ENCODE measurements around the gene SLC33A1. TPM values are rescaled to one million over a fixed set of nuclear protein-coding genes. Genes with fewer than 3 reads are reported as not detected.

Gene SLC33A1
- total and polyA plus RNA-seq, 4 donors: 13.8 to 75.2 (median 27.0) TPM

GRCh38 chr3:155809181-155809580 lies 45.0 kb downstream of the SLC33A1 start:
- Histone ChIP-seq H3K9me3 (ENCODE audit: control insufficient read depth in 4 of 4, low read length in 3 of 4) (no peaks in the 10 kb centered on the region), H3K4me3 (ENCODE audit: low read depth in 1 of 3, low read length in 3 of 3) (no peak overlapping the region), H3K27me3 (ENCODE audit: control insufficient read depth in 4 of 4, insufficient read depth in 4 of 4, low read length in 3 of 4) (no peaks in the 10 kb centered on the region), H3K4me1 (ENCODE audit: control insufficient read depth in 4 of 4, insufficient read depth in 4 of 4, low read length in 3 of 4) (peaks cover 0 to 5% (median 4%) of the 10 kb centered on the region in 4 donors), H3K36me3 (ENCODE audit: control insufficient read depth in 4 of 4, insufficient read depth in 3 of 4, low read depth in 1 of 4, low read length in 3 of 4) (no peaks in the 10 kb centered on the region), H3K9ac (ENCODE audit: low read depth in 1 of 2, low read length in 2 of 2) (no peak overlapping the region), H3K27ac (ENCODE audit: low read depth in 1 of 2, low read length in 2 of 2) (no peak overlapping the region)
- TF ChIP-seq RAD21 (IDR thresholded peaks at IDR 0.05): no peak
- no peak for TF ChIP-seq REST (IDR thresholded peaks at IDR 0.05)
- no peak for TF ChIP-seq NR2F2 (IDR thresholded peaks at IDR 0.05)
- no peak for TF ChIP-seq EGR1 (IDR thresholded peaks at IDR 0.05; ENCODE audit: low read depth in 2 of 2)
- TF ChIP-seq GABPA (IDR thresholded peaks at IDR 0.05 in 1 of 2, conservative IDR thresholded peaks at IDR 0.05 in 1 of 2): no peak
- no peak for TF ChIP-seq JUND (IDR thresholded peaks at IDR 0.05)
- TF ChIP-seq RXRA (IDR thresholded peaks at IDR 0.05): no peak
- no peak for TF ChIP-seq CTCF (IDR thresholded peaks at IDR 0.05; ENCODE audit: low read depth, low read length, missing input control)
- TF ChIP-seq SP1 (IDR thresholded peaks at IDR 0.05): no peak
- TF ChIP-seq ZBTB33 (IDR thresholded peaks at IDR 0.05): no peak
- no peak for TF ChIP-seq FOXA1 (IDR thresholded peaks at IDR 0.05)
- TF ChIP-seq HNF4A (conservative IDR thresholded peaks at IDR 0.05): no peak
- TF ChIP-seq TAF1 (conservative IDR thresholded peaks at IDR 0.05): no peak
- DNase-seq (ENCODE audit: low spot score): no peak

GRCh38 chr3:155807823-155808222 lies 46.4 kb downstream of the SLC33A1 start:
- Histone ChIP-seq H3K27me3 (ENCODE audit: control insufficient read depth in 4 of 4, insufficient read depth in 4 of 4, low read length in 3 of 4) (no peaks in the 10 kb centered on the region), H3K9me3 (ENCODE audit: control insufficient read depth in 4 of 4, low read length in 3 of 4) (no peaks in the 10 kb centered on the region), H3K9ac (ENCODE audit: low read depth in 1 of 2, low read length in 2 of 2) (no peak overlapping the region), H3K4me3 (ENCODE audit: low read depth in 1 of 3, low read length in 3 of 3) (no peak overlapping the region), H3K36me3 (ENCODE audit: control insufficient read depth in 4 of 4, insufficient read depth in 3 of 4, low read depth in 1 of 4, low read length in 3 of 4) (no peaks in the 10 kb centered on the region), H3K27ac (ENCODE audit: low read depth in 1 of 2, low read length in 2 of 2) (no peak overlapping the region), H3K4me1 (ENCODE audit: control insufficient read depth in 4 of 4, insufficient read depth in 4 of 4, low read length in 3 of 4) (peaks cover 0 to 5% (median 4%) of the 10 kb centered on the region in 4 donors)
- no peak for DNase-seq (ENCODE audit: low spot score)
- 91% methylated on average over 2 of the region's 2 CpGs for WGBS
- TF ChIP-seq RXRA (IDR thresholded peaks at IDR 0.05) (no peak), FOXA1 (IDR thresholded peaks at IDR 0.05) (no peak), ATF3 (IDR thresholded peaks at IDR 0.05) (no peak), HNF4A (conservative IDR thresholded peaks at IDR 0.05) (no peak), TAF1 (conservative IDR thresholded peaks at IDR 0.05) (no peak), EGR1 (IDR thresholded peaks at IDR 0.05; ENCODE audit: low read depth in 2 of 2) (no peak), GABPA (IDR thresholded peaks at IDR 0.05 in 1 of 2, conservative IDR thresholded peaks at IDR 0.05 in 1 of 2) (no peak), MAX (IDR thresholded peaks at IDR 0.05) (no peak), ZBTB33 (IDR thresholded peaks at IDR 0.05) (no peak)
